Uterus (tissue), 2 donors: ENCODE measurements around the gene GPR62.

Experiments used
- POLR2A ChIP-seq, 2 donors: fragments of 450-650 bp; IDR thresholded peaks; one replicate each; pipeline ENCODE4 v1.6.1; 2016; ENCODE audit warnings: antibody characterized with exemption in 2 of 2, mild to moderate bottlenecking in 1 of 2, moderate library complexity in 1 of 2
- TF ChIP-seq, protein P1 (sequence below), 4 experiments: fragments of 200-600 bp in 2 of 4; fragments of 450-650 bp in 2 of 4; sonication (generic) in 2 of 4; IDR thresholded peaks; one replicate each; pipeline ENCODE4 v1.5.1; 2016 to 2019; ENCODE audit warnings: antibody characterized with exemption in 4 of 4, mild to moderate bottlenecking in 2 of 4, moderate library complexity in 1 of 4

- TF ChIP-seq, protein P1, sequence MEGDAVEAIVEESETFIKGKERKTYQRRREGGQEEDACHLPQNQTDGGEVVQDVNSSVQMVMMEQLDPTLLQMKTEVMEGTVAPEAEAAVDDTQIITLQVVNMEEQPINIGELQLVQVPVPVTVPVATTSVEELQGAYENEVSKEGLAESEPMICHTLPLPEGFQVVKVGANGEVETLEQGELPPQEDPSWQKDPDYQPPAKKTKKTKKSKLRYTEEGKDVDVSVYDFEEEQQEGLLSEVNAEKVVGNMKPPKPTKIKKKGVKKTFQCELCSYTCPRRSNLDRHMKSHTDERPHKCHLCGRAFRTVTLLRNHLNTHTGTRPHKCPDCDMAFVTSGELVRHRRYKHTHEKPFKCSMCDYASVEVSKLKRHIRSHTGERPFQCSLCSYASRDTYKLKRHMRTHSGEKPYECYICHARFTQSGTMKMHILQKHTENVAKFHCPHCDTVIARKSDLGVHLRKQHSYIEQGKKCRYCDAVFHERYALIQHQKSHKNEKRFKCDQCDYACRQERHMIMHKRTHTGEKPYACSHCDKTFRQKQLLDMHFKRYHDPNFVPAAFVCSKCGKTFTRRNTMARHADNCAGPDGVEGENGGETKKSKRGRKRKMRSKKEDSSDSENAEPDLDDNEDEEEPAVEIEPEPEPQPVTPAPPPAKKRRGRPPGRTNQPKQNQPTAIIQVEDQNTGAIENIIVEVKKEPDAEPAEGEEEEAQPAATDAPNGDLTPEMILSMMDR (IDR thresholded peaks at IDR 0.05): no peak
- no peak for TF ChIP-seq POLR2A (IDR thresholded peaks at IDR 0.05)
These were observed 12.4 kb upstream of the GPR62 start for GRCh38 chr3:51942603-51943450.
